NB4 (cell line): ENCODE measurements around the gene SGPP2.

Experiments
- DNase-seq: peaks from one replicate; pipeline ENCODE4 v3.0.0; 2010; ENCODE audit warnings: low read depth
- H3K4me3 ChIP-seq: one replicate; pipeline ENCODE4 v1.5.1; 2011; ENCODE audit warnings: mild to moderate bottlenecking, low read depth, low read length, moderate library complexity
- CTCF ChIP-seq: IDR thresholded peaks from one replicate; pipeline ENCODE4 v1.5.1; 2012; ENCODE audit warnings: low read depth, low read length
- MAX ChIP-seq: IDR thresholded peaks from 2 replicates; pipeline ENCODE4 v1.6.1; 2011; ENCODE audit warnings: low read depth, low read length
- MYC ChIP-seq: IDR thresholded peaks from 2 replicates; pipeline ENCODE4 v1.6.1; 2011; ENCODE audit warnings: low read depth, low read length
- POLR2A ChIP-seq: IDR thresholded peaks from 2 replicates; pipeline ENCODE4 v1.6.1; 2011; ENCODE audit warnings: mild to moderate bottlenecking; ENCODE audit not compliant: insufficient read length; ENCODE audit errors: extremely low read depth

The SGPP2 gene

GRCh38 chr2:222506230-222506935 lies 82.0 kb downstream of the SGPP2 start:
- peak; percentile 76 for DNase-seq
- TF ChIP-seq MAX (no peak), CTCF (no peak), MYC (no peak), POLR2A (no peak)
- H3K4me3 ChIP-seq, result no peak overlapping the region

- H3K4me3 ChIP-seq, result no peak overlapping the region
- TF ChIP-seq MYC, result no peak
- TF ChIP-seq POLR2A, result no peak
- no peak for TF ChIP-seq CTCF
- no peak for TF ChIP-seq MAX
- no peak for DNase-seq
Observed at GRCh38 chr2:222514901-222515300, 90.6 kb downstream of the SGPP2 start.

- DNase-seq, result no peak
- no peak overlapping the region for H3K4me3 ChIP-seq
- TF ChIP-seq POLR2A (no peak), CTCF (no peak), MAX (no peak), MYC (no peak)
Observed at GRCh38 chr2:222518570-222519381, 94.4 kb downstream of the SGPP2 start.

GRCh38 chr2:222521099-222521498 lies 96.8 kb downstream of the SGPP2 start:
- no peak overlapping the region for H3K4me3 ChIP-seq
- TF ChIP-seq POLR2A (no peak), MAX (no peak), CTCF (no peak), MYC (no peak)
- no peak for DNase-seq

- TF ChIP-seq MAX, result no peak
- no peak for TF ChIP-seq CTCF
- TF ChIP-seq MYC, result no peak
- TF ChIP-seq POLR2A, result no peak
- H3K4me3 ChIP-seq, result no peak overlapping the region
- no peak for DNase-seq
Observed at GRCh38 chr2:222522082-222522481, 97.7 kb downstream of the SGPP2 start.
